Activated T-cell treated with anti-CD3 and anti-CD28 coated beads, Interleukin-2, amount 50 U/mL, for 24 hours (primary cell): ENCODE results near the gene EML5.
"Not testable (repeated sequence)": the region's sequence is repeated elsewhere in the genome, so short reads cannot be mapped to it uniquely, and the experiment has no call there.

Experiments used
- DNase-seq: peaks from one replicate; pipeline ENCODE4 v3.0.0-alpha.2; 2020
- H3K27ac Mint-ChIP-seq: 2 replicates; pipeline ENCODE4 v1.8.0; 2020; ENCODE audit warnings: mild to moderate bottlenecking, mixed read lengths
- H3K27me3 Mint-ChIP-seq: 2 replicates; pipeline ENCODE4 v1.8.0; 2020; ENCODE audit warnings: mixed read lengths
- H3K36me3 Mint-ChIP-seq: 2 replicates; pipeline ENCODE4 v1.8.0; 2020; ENCODE audit warnings: low read depth, mixed read lengths
- H3K4me1 Mint-ChIP-seq: 2 replicates; pipeline ENCODE4 v1.8.0; 2020; ENCODE audit warnings: low read depth, mixed read lengths
- H3K4me3 Mint-ChIP-seq: 2 replicates; pipeline ENCODE4 v1.8.0; 2020; ENCODE audit warnings: mild to moderate bottlenecking, moderate library complexity, mixed read lengths
- H3K9me3 Mint-ChIP-seq: 2 replicates; pipeline ENCODE4 v1.8.0; 2020; ENCODE audit warnings: mixed read lengths

Gene EML5

GRCh38 chr14:88790501-88791251, 2.1 kb downstream of the EML5 start:
- no peaks in the 10 kb centered on the region for H3K27me3 Mint-ChIP-seq
- H3K27ac Mint-ChIP-seq = peak overlapping the region; percentile 84
- no peak for DNase-seq
- H3K4me3 Mint-ChIP-seq = peak overlapping the region; percentile 87
- H3K4me1 Mint-ChIP-seq = peaks cover 38% of the 10 kb centered on the region
- peaks cover 6% of the 10 kb centered on the region for H3K36me3 Mint-ChIP-seq
- H3K9me3 Mint-ChIP-seq = no peaks in the 10 kb centered on the region

GRCh38 chr14:88789573-88789972, 3.2 kb downstream of the EML5 start:
- Mint-ChIP-seq H3K4me1 (peaks cover 38% of the 10 kb centered on the region), H3K27ac (peak overlapping the region; percentile 84)
- not testable (repeated sequence) for DNase-seq, H3K9me3 Mint-ChIP-seq, H3K36me3 Mint-ChIP-seq, H3K4me3 Mint-ChIP-seq, H3K27me3 Mint-ChIP-seq

- Mint-ChIP-seq H3K4me3 (no peak overlapping the region), H3K27me3 (no peaks in the 10 kb centered on the region), H3K27ac (no peak overlapping the region), H3K4me1 (peaks cover 29% of the 10 kb centered on the region), H3K9me3 (peaks cover 15% of the 10 kb centered on the region), H3K36me3 (peaks cover 15% of the 10 kb centered on the region)
- no peak for DNase-seq
Measured at GRCh38 chr14:88786715-88787114, 6.0 kb downstream of the EML5 start.

- no peak for DNase-seq
- no peak overlapping the region for H3K27ac Mint-ChIP-seq
- peaks cover 16% of the 10 kb centered on the region for H3K36me3 Mint-ChIP-seq
- H3K27me3 Mint-ChIP-seq = no peaks in the 10 kb centered on the region
- H3K4me3 Mint-ChIP-seq = no peak overlapping the region
- H3K9me3 Mint-ChIP-seq = peaks cover 16% of the 10 kb centered on the region
- H3K4me1 Mint-ChIP-seq = peaks cover 21% of the 10 kb centered on the region
Measured at GRCh38 chr14:88785911-88786310, 6.8 kb downstream of the EML5 start.

GRCh38 chr14:88775532-88775931, 17.2 kb downstream of the EML5 start:
- Mint-ChIP-seq H3K27ac (no peak overlapping the region), H3K4me1 (peaks cover 2% of the 10 kb centered on the region), H3K4me3 (no peak overlapping the region)

GRCh38 chr14:88770736-88771135, 22.0 kb downstream of the EML5 start:
- Mint-ChIP-seq H3K27me3 (no peaks in the 10 kb centered on the region), H3K36me3 (peaks cover 18% of the 10 kb centered on the region), H3K4me1 (no peaks in the 10 kb centered on the region), H3K9me3 (peaks cover 14% of the 10 kb centered on the region), H3K4me3 (no peak overlapping the region), H3K27ac (no peak overlapping the region)
- DNase-seq = no peak

More at GRCh38 chr14:88775532-88775931, 17.2 kb downstream of the EML5 start:
- Mint-ChIP-seq H3K36me3 (peaks cover 3% of the 10 kb centered on the region), H3K27me3 (no peaks in the 10 kb centered on the region), H3K9me3 (no peaks in the 10 kb centered on the region)
- DNase-seq = no peak

GRCh38 chr14:88765130-88765529, 27.6 kb downstream of the EML5 start:
- no peak overlapping the region for H3K27ac Mint-ChIP-seq
- H3K9me3 Mint-ChIP-seq = peaks cover 24% of the 10 kb centered on the region
- no peaks in the 10 kb centered on the region for H3K27me3 Mint-ChIP-seq
- H3K4me3 Mint-ChIP-seq = no peak overlapping the region
- DNase-seq = no peak
- peaks cover 31% of the 10 kb centered on the region for H3K36me3 Mint-ChIP-seq
- no peaks in the 10 kb centered on the region for H3K4me1 Mint-ChIP-seq

- no peaks in the 10 kb centered on the region for H3K9me3 Mint-ChIP-seq
- H3K27ac Mint-ChIP-seq = no peak overlapping the region
- no peaks in the 10 kb centered on the region for H3K36me3 Mint-ChIP-seq
- H3K4me1 Mint-ChIP-seq = no peaks in the 10 kb centered on the region
- no peaks in the 10 kb centered on the region for H3K27me3 Mint-ChIP-seq
- no peak overlapping the region for H3K4me3 Mint-ChIP-seq
- no peak for DNase-seq
Measured at GRCh38 chr14:88753873-88754272, 38.9 kb downstream of the EML5 start.

- Mint-ChIP-seq H3K36me3 (peaks cover 5% of the 10 kb centered on the region), H3K27me3 (no peaks in the 10 kb centered on the region), H3K4me3 (no peak overlapping the region), H3K27ac (no peak overlapping the region), H3K9me3 (no peaks in the 10 kb centered on the region), H3K4me1 (no peaks in the 10 kb centered on the region)
- DNase-seq = no peak
Measured at GRCh38 chr14:88750945-88751344, 41.8 kb downstream of the EML5 start.

GRCh38 chr14:88750413-88750812, 42.3 kb downstream of the EML5 start:
- Mint-ChIP-seq H3K9me3 (no peaks in the 10 kb centered on the region), H3K36me3 (peaks cover 5% of the 10 kb centered on the region), H3K27me3 (no peaks in the 10 kb centered on the region), H3K4me1 (no peaks in the 10 kb centered on the region), H3K27ac (no peak overlapping the region), H3K4me3 (no peak overlapping the region)
- DNase-seq = no peak

GRCh38 chr14:88749139-88749538, 43.6 kb downstream of the EML5 start:
- DNase-seq = no peak
- peaks cover 5% of the 10 kb centered on the region for H3K36me3 Mint-ChIP-seq
- no peak overlapping the region for H3K27ac Mint-ChIP-seq
- no peaks in the 10 kb centered on the region for H3K27me3 Mint-ChIP-seq
- no peaks in the 10 kb centered on the region for H3K9me3 Mint-ChIP-seq
- H3K4me1 Mint-ChIP-seq = no peaks in the 10 kb centered on the region
- H3K4me3 Mint-ChIP-seq = no peak overlapping the region

GRCh38 chr14:88748288-88748687, 44.5 kb downstream of the EML5 start:
- Mint-ChIP-seq H3K4me3 (no peak overlapping the region), H3K27me3 (no peaks in the 10 kb centered on the region), H3K27ac (no peak overlapping the region)

GRCh38 chr14:88746052-88746451, 46.7 kb downstream of the EML5 start:
- no peak overlapping the region for H3K4me3 Mint-ChIP-seq
- no peak for DNase-seq
- H3K4me1 Mint-ChIP-seq = no peaks in the 10 kb centered on the region
- peaks cover 5% of the 10 kb centered on the region for H3K36me3 Mint-ChIP-seq
- no peak overlapping the region for H3K27ac Mint-ChIP-seq
- H3K9me3 Mint-ChIP-seq = no peaks in the 10 kb centered on the region
- H3K27me3 Mint-ChIP-seq = no peaks in the 10 kb centered on the region

More at GRCh38 chr14:88748288-88748687, 44.5 kb downstream of the EML5 start:
- Mint-ChIP-seq H3K4me1 (no peaks in the 10 kb centered on the region), H3K9me3 (no peaks in the 10 kb centered on the region), H3K36me3 (peaks cover 5% of the 10 kb centered on the region)
- DNase-seq = no peak

- no peaks in the 10 kb centered on the region for H3K4me1 Mint-ChIP-seq
- peaks cover 2% of the 10 kb centered on the region for H3K9me3 Mint-ChIP-seq
- H3K27ac Mint-ChIP-seq = no peak overlapping the region
- no peaks in the 10 kb centered on the region for H3K27me3 Mint-ChIP-seq
- no peak overlapping the region for H3K4me3 Mint-ChIP-seq
- no peak for DNase-seq
- H3K36me3 Mint-ChIP-seq = peaks cover 45% of the 10 kb centered on the region
Measured at GRCh38 chr14:88737245-88737644, 55.5 kb downstream of the EML5 start.

GRCh38 chr14:88733121-88733520, 59.6 kb downstream of the EML5 start:
- DNase-seq = no peak
- no peak overlapping the region for H3K27ac Mint-ChIP-seq
- H3K4me3 Mint-ChIP-seq = no peak overlapping the region
- peaks cover 2% of the 10 kb centered on the region for H3K9me3 Mint-ChIP-seq
- no peaks in the 10 kb centered on the region for H3K27me3 Mint-ChIP-seq
- H3K36me3 Mint-ChIP-seq = peaks cover 43% of the 10 kb centered on the region
- no peaks in the 10 kb centered on the region for H3K4me1 Mint-ChIP-seq
